Germinal center (tissue), 1 donor: Measurements from ENCODE around the gene ZPBP.

ENCODE experiments used
- DNase-seq: peaks from one replicate; pipeline ENCODE4 v3.0.0; 2012; ENCODE audit warnings: mixed read lengths, low spot score

Gene ZPBP

GRCh38 chr7:50092579-50093491 lies at the start of gene ZPBP:
ZPBP (minus strand) TSS chr7:50093246; CDS start chr7:50093194, 52 bp downstream.
- DNase-seq, result peak; percentile 32

GRCh38 chr7:50142425-50143017 lies 49.5 kb upstream of the ZPBP start:
- no peak for DNase-seq

GRCh38 chr7:50141854-50142253 lies 48.8 kb upstream of the ZPBP start:
- no peak for DNase-seq

GRCh38 chr7:50141131-50141530 lies 48.1 kb upstream of the ZPBP start:
- no peak for DNase-seq

- DNase-seq, result no peak
These were observed 47.6 kb upstream of the ZPBP start for GRCh38 chr7:50140688-50141087.

- DNase-seq, result no peak
These were observed 45.1 kb upstream of the ZPBP start for GRCh38 chr7:50138101-50138500.

- DNase-seq, result no peak
These were observed 32.7 kb upstream of the ZPBP start for GRCh38 chr7:50125766-50126165.

- DNase-seq, result peak; percentile 69
These were observed 28.2 kb upstream of the ZPBP start for GRCh38 chr7:50121286-50121685.

GRCh38 chr7:50119815-50120637 lies 27.0 kb upstream of the ZPBP start:
- DNase-seq, result peak; percentile 60

GRCh38 chr7:50112250-50112649 lies 19.2 kb upstream of the ZPBP start:
- DNase-seq, result no peak

- no peak for DNase-seq
These were observed 8.8 kb upstream of the ZPBP start for GRCh38 chr7:50101873-50102272.

- no peak for DNase-seq
These were observed 2.6 kb upstream of the ZPBP start for GRCh38 chr7:50095634-50096033.

GRCh38 chr7:50088463-50089129 lies 4.5 kb downstream of the ZPBP start:
- no peak for DNase-seq

- no peak for DNase-seq
These were observed 7.7 kb downstream of the ZPBP start for GRCh38 chr7:50085344-50085743.

- no peak for DNase-seq
These were observed 20.0 kb downstream of the ZPBP start for GRCh38 chr7:50073093-50073492.

- no peak for DNase-seq
These were observed 23.4 kb downstream of the ZPBP start for GRCh38 chr7:50069613-50070012.

GRCh38 chr7:50068850-50069551 lies 24.0 kb downstream of the ZPBP start:
- DNase-seq, result no peak

- peak; percentile 28 for DNase-seq
These were observed 25.0 kb downstream of the ZPBP start for GRCh38 chr7:50068026-50068425.

- no peak for DNase-seq
These were observed 30.1 kb downstream of the ZPBP start for GRCh38 chr7:50062951-50063350.

GRCh38 chr7:50056131-50056530 lies 36.9 kb downstream of the ZPBP start:
- DNase-seq, result no peak

GRCh38 chr7:50047716-50048115 lies 45.3 kb downstream of the ZPBP start:
- no peak for DNase-seq
